GM19463 (cell line): ENCODE data around the gene HIP1R.
"Not testable (repeated sequence)": the region's sequence is repeated elsewhere in the genome, so short reads cannot be mapped to it uniquely, and the experiment has no call there.

Experiments used
- ATAC-seq: cut with Tn5 transposase; IDR thresholded peaks from one replicate; pipeline ENCODE4 v1.9.1; 2021; ENCODE audit warnings: mild to moderate bottlenecking, moderate library complexity; ENCODE audit not compliant: unreplicated experiment

HIP1R gene

GRCh38 chr12:122834921-122835749, at the start of gene HIP1R:
Gene HIP1R (plus strand): TSS chr12:122835457. CDS start chr12:122835551, 94 bp downstream.
- no peak for ATAC-seq

GRCh38 chr12:122785503-122785902, 49.8 kb upstream of the HIP1R start:
- no peak for ATAC-seq

GRCh38 chr12:122788387-122788786, 46.9 kb upstream of the HIP1R start:
- no peak for ATAC-seq

- no peak for ATAC-seq
These were observed 45.6 kb upstream of the HIP1R start for GRCh38 chr12:122789637-122790036.

GRCh38 chr12:122790393-122791075, 44.7 kb upstream of the HIP1R start:
- ATAC-seq, result no peak

- ATAC-seq, result no peak
These were observed 41.6 kb upstream of the HIP1R start for GRCh38 chr12:122793685-122794106.

GRCh38 chr12:122795807-122796206, 39.5 kb upstream of the HIP1R start:
- no peak for ATAC-seq

GRCh38 chr12:122799641-122800243, 35.5 kb upstream of the HIP1R start:
- ATAC-seq, result no peak

- no peak for ATAC-seq
These were observed 31.3 kb upstream of the HIP1R start for GRCh38 chr12:122803937-122804336.

GRCh38 chr12:122804957-122805356, 30.3 kb upstream of the HIP1R start:
- not testable (repeated sequence) for ATAC-seq

GRCh38 chr12:122807651-122808050, 27.6 kb upstream of the HIP1R start:
- no peak for ATAC-seq

- no peak for ATAC-seq
These were observed 23.5 kb upstream of the HIP1R start for GRCh38 chr12:122811777-122812176.

- ATAC-seq, result no peak
These were observed 21.9 kb upstream of the HIP1R start for GRCh38 chr12:122813310-122813713.

- ATAC-seq, result no peak
These were observed 16.0 kb upstream of the HIP1R start for GRCh38 chr12:122819209-122819785.

GRCh38 chr12:122820138-122820537, 15.1 kb upstream of the HIP1R start:
- no peak for ATAC-seq

GRCh38 chr12:122820838-122821271, 14.4 kb upstream of the HIP1R start:
- ATAC-seq, result no peak

- ATAC-seq, result no peak
These were observed 11.8 kb upstream of the HIP1R start for GRCh38 chr12:122823429-122823828.

- no peak for ATAC-seq
These were observed 9.2 kb upstream of the HIP1R start for GRCh38 chr12:122825773-122826724.

GRCh38 chr12:122827258-122827657, 8.0 kb upstream of the HIP1R start:
- ATAC-seq, result no peak

GRCh38 chr12:122830517-122831214, 4.6 kb upstream of the HIP1R start:
- no peak for ATAC-seq
